HG02943 (cell line): ENCODE results near the gene CDK11B.

Source experiments
- ATAC-seq: cut with Tn5 transposase; IDR thresholded peaks from one replicate; pipeline ENCODE4 v1.9.1; 2021; ENCODE audit warnings: mild to moderate bottlenecking, low read depth, moderate library complexity; ENCODE audit not compliant: unreplicated experiment

The CDK11B gene

GRCh38 chr1:1628754-1629429 lies 29.9 kb downstream of the CDK11B start:
- ATAC-seq = no peak

- no peak for ATAC-seq
Observed at GRCh38 chr1:1627829-1628753, 30.7 kb downstream of the CDK11B start.

- ATAC-seq = no peak
Observed at GRCh38 chr1:1627261-1627828, 31.5 kb downstream of the CDK11B start.

- ATAC-seq = no peak
Observed at GRCh38 chr1:1626207-1627141, 32.3 kb downstream of the CDK11B start.

- ATAC-seq = no peak
Observed at GRCh38 chr1:1625824-1626206, 33.0 kb downstream of the CDK11B start.

- no peak for ATAC-seq
Observed at GRCh38 chr1:1625404-1625775, 33.4 kb downstream of the CDK11B start.

- no peak for ATAC-seq
Observed at GRCh38 chr1:1624443-1625403, 34.1 kb downstream of the CDK11B start.

- ATAC-seq = no peak
Observed at GRCh38 chr1:1623631-1624442, 35.0 kb downstream of the CDK11B start.

- ATAC-seq = no peak
Observed at GRCh38 chr1:1623181-1623630, 35.6 kb downstream of the CDK11B start.

GRCh38 chr1:1622788-1623094 lies 36.1 kb downstream of the CDK11B start:
- ATAC-seq = no peak

- ATAC-seq = no peak
Observed at GRCh38 chr1:1622010-1622787, 36.6 kb downstream of the CDK11B start.

- ATAC-seq = no peak
Observed at GRCh38 chr1:1621173-1622009, 37.4 kb downstream of the CDK11B start.

- no peak for ATAC-seq
Observed at GRCh38 chr1:1620433-1621139, 38.2 kb downstream of the CDK11B start.

- no peak for ATAC-seq
Observed at GRCh38 chr1:1619917-1620361, 38.9 kb downstream of the CDK11B start.

- ATAC-seq = no peak
Observed at GRCh38 chr1:1618396-1619068, 40.3 kb downstream of the CDK11B start.

GRCh38 chr1:1617925-1618324 lies 40.9 kb downstream of the CDK11B start:
- no peak for ATAC-seq
